DOHH2 (cell line): Measurements from ENCODE around the gene NOXO1.

ENCODE experiments used
- CTCF ChIP-seq: fragments of 200-600 bp; sonication (generic); IDR thresholded peaks from one replicate; pipeline ENCODE4 v1.5.1; 2014; ENCODE audit warnings: antibody characterized with exemption, mild to moderate bottlenecking, low read depth, low read length; ENCODE audit not compliant: poor library complexity, severe bottlenecking
- EZH2phosphoT487 ChIP-seq: fragments of 200-600 bp; sonication (generic); IDR thresholded peaks from 2 replicates; pipeline ENCODE4 v1.6.1; 2017; ENCODE audit warnings: borderline replicate concordance, mild to moderate bottlenecking, antibody characterized with exemption, low read length, moderate library complexity, mixed read lengths

DNA sequence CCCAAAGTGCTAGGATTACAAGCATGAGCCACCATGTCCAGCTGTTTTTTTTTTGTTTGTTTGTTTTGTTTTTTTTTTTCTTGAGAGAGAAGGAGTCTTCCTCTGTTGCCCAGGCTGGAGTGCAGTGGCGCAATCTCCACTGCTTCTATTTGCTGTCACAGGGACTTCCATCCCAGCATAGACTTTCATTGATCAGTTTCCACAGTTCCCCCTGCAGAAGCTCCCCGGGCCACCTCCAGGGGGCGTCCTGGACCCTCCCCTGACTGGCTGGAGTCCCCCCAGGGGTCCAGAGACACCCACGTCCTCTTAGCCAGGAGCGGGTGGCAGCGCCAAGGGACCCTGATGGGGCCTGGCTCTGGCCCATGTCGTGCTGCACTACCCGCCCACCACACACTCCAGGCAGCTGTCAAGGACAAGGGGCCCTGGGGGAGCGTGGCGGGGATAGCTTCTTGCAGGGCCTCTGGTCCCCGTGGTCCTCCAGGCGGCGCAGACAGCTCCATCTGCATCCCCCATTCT is 35.2 kb upstream of the NOXO1 start:
- TF ChIP-seq CTCF (peak; percentile 76), EZH2phosphoT487 (no peak)
